HG02588 (cell line): Measurements from ENCODE around the gene TLX3.
"Not testable (repeated sequence)": the region's sequence is repeated elsewhere in the genome, so short reads cannot be mapped to it uniquely, and the experiment has no call there.

ENCODE experiments used
- ATAC-seq: cut with Tn5 transposase; IDR thresholded peaks from one replicate; pipeline ENCODE4 v1.9.1; 2021; ENCODE audit warnings: mild to moderate bottlenecking, moderate library complexity; ENCODE audit not compliant: unreplicated experiment

TLX3 gene

GRCh38 chr5:171322527-171322926 is 13.5 kb downstream of the TLX3 start:
- no peak for ATAC-seq

GRCh38 chr5:171323007-171323406 is 14.0 kb downstream of the TLX3 start:
- no peak for ATAC-seq

GRCh38 chr5:171323806-171324632 is 15.0 kb downstream of the TLX3 start:
- no peak for ATAC-seq

- no peak for ATAC-seq
Measured at GRCh38 chr5:171330021-171330420, 21.0 kb downstream of the TLX3 start.

GRCh38 chr5:171335616-171336015 is 26.6 kb downstream of the TLX3 start:
- no peak for ATAC-seq

GRCh38 chr5:171336521-171337209 is 27.6 kb downstream of the TLX3 start:
- no peak for ATAC-seq

- ATAC-seq: no peak
Measured at GRCh38 chr5:171337210-171337569, 28.1 kb downstream of the TLX3 start.

GRCh38 chr5:171340042-171340441 is 31.0 kb downstream of the TLX3 start:
- ATAC-seq: no peak

- ATAC-seq: no peak
Measured at GRCh38 chr5:171340491-171340890, 31.4 kb downstream of the TLX3 start.

- peak; percentile 63 for ATAC-seq
Measured at GRCh38 chr5:171342362-171343111, 33.5 kb downstream of the TLX3 start.

- no peak for ATAC-seq
Measured at GRCh38 chr5:171344936-171345608, 36.0 kb downstream of the TLX3 start.

- ATAC-seq: no peak
Measured at GRCh38 chr5:171351536-171352073, 42.6 kb downstream of the TLX3 start.

GRCh38 chr5:171355302-171355724 is 46.3 kb downstream of the TLX3 start:
- ATAC-seq: peak; percentile 94

GRCh38 chr5:171357843-171358242 is 48.8 kb downstream of the TLX3 start:
- ATAC-seq: no peak

- not testable (repeated sequence) for ATAC-seq
Measured at GRCh38 chr5:171361151-171361550, 52.1 kb downstream of the TLX3 start.
